AG09319 (cell line): Measurements from ENCODE around the gene RAD52.

Source experiments
- DNase-seq: peaks from one replicate; pipeline ENCODE4 v3.0.0-alpha.2; 2010; ENCODE audit warnings: low read depth; ENCODE audit errors: extremely low read depth
- CTCF ChIP-seq: IDR thresholded peaks from 2 replicates; pipeline ENCODE4 v1.5.1; 2011; ENCODE audit warnings: low read depth, mild to moderate bottlenecking, inconsistent platforms, low read length, moderate library complexity

The RAD52 gene

GRCh38 chr12:915090-915489, 34.4 kb downstream of the RAD52 start:
- no peak for TF ChIP-seq CTCF
- DNase-seq: no peak

GRCh38 chr12:913919-914698, 35.4 kb downstream of the RAD52 start:
- no peak for DNase-seq
- no peak for TF ChIP-seq CTCF

- DNase-seq: no peak
- TF ChIP-seq CTCF: no peak
Observed at GRCh38 chr12:912466-913235, 36.8 kb downstream of the RAD52 start.

- DNase-seq: no peak
- no peak for TF ChIP-seq CTCF
Observed at GRCh38 chr12:911191-911826, 38.2 kb downstream of the RAD52 start.

GRCh38 chr12:910416-910815, 39.1 kb downstream of the RAD52 start:
- TF ChIP-seq CTCF: no peak
- no peak for DNase-seq

GRCh38 chr12:909861-910260, 39.6 kb downstream of the RAD52 start:
- no peak for DNase-seq
- no peak for TF ChIP-seq CTCF
